ENCODE results near the gene NDUFA13.

NDUFA13 gene

GRCh38 chr19:19571071-19571786 lies 55.2 kb downstream of the NDUFA13 start:
- DNase-seq (ENCODE audit: low spot score), result no peak

GRCh38 chr19:19575411-19575810 lies 59.4 kb downstream of the NDUFA13 start:
- DNase-seq (ENCODE audit: low spot score), result no peak
